Hepatocyte (in vitro differentiated cells): ENCODE data around the gene IL4R. TPM values are rescaled to one million over a fixed set of nuclear protein-coding genes. Genes with fewer than 3 reads are reported as not detected.
A peak's percentile ranks its signal among the peaks of the same experiment; 100 is the strongest.

Source experiments
- DNase-seq: peaks from one replicate; pipeline ENCODE4 v3.0.0-alpha.2; 2016; ENCODE audit warnings: low spot score
- H2AFZ ChIP-seq: fragments of 200-600 bp; sonication (generic); 2 replicates; pipeline ENCODE4 v1.6.0; 2016; ENCODE audit warnings: antibody characterized with exemption, mild to moderate bottlenecking
- H3K27ac ChIP-seq: fragments of 200-600 bp; sonication (generic); 2 replicates; pipeline ENCODE4 v1.5.1; 2016; ENCODE audit warnings: mild to moderate bottlenecking
- H3K27me3 ChIP-seq: fragments of 200-600 bp; sonication (generic); 2 replicates; pipeline ENCODE4 v1.6.1; 2016
- H3K36me3 ChIP-seq: fragments of 200-600 bp; sonication (generic); replicated peaks from 2 replicates; pipeline ENCODE4 v1.5.1; 2016; ENCODE audit warnings: low read depth; ENCODE audit not compliant: insufficient read depth
- H3K4me1 ChIP-seq: fragments of 200-600 bp; sonication (generic); 2 replicates; pipeline ENCODE4 v1.5.1; 2016; ENCODE audit warnings: mild to moderate bottlenecking, moderate library complexity; ENCODE audit not compliant: insufficient read depth
- H3K4me2 ChIP-seq: fragments of 200-600 bp; sonication (generic); 2 replicates; pipeline ENCODE4 v1.6.0; 2016
- H3K4me3 ChIP-seq: fragments of 200-600 bp; sonication (generic); 2 replicates; pipeline ENCODE4 v1.5.1; 2016; ENCODE audit warnings: mild to moderate bottlenecking
- H3K79me2 ChIP-seq: fragments of 200-600 bp; sonication (generic); 2 replicates; pipeline ENCODE4 v1.6.0; 2017; ENCODE audit warnings: mild to moderate bottlenecking
- H3K9me2 ChIP-seq: fragments of 200-600 bp; sonication (generic); replicated peaks from 2 replicates; pipeline ENCODE4 v1.6.0; 2017; ENCODE audit warnings: mild to moderate bottlenecking; ENCODE audit not compliant: insufficient read depth
- H3K9me3 ChIP-seq: fragments of 200-600 bp; sonication (generic); 2 replicates; pipeline ENCODE4 v1.5.1; 2016; ENCODE audit warnings: low read depth, mild to moderate bottlenecking
- H4K20me1 ChIP-seq: fragments of 200-600 bp; sonication (generic); 2 replicates; pipeline ENCODE4 v1.6.0; 2016; ENCODE audit warnings: mild to moderate bottlenecking; ENCODE audit not compliant: insufficient read depth, poor library complexity, severe bottlenecking
- CTCF ChIP-seq: fragments of 200-600 bp; sonication (generic); IDR thresholded peaks from 2 replicates; pipeline ENCODE4 v1.5.1; 2016; ENCODE audit warnings: antibody characterized with exemption, mild to moderate bottlenecking; ENCODE audit not compliant: poor library complexity
- EZH2 ChIP-seq: fragments of 200-600 bp; sonication (generic); IDR thresholded peaks from 2 replicates; pipeline ENCODE4 v1.6.1; 2016; ENCODE audit warnings: antibody characterized with exemption, mild to moderate bottlenecking, borderline replicate concordance
- EZH2phosphoT487 ChIP-seq: fragments of 200-600 bp; sonication (generic); IDR thresholded peaks from one replicate; pipeline ENCODE4 v1.6.1; 2018; ENCODE audit warnings: antibody characterized with exemption, mild to moderate bottlenecking, low read depth, moderate library complexity; ENCODE audit not compliant: unreplicated experiment, severe bottlenecking
- WGBS: methylation state at CpG from one replicate; pipeline ENCODE4 v1.1.6; 2016; ENCODE audit warnings: low lambda C conversion rate; ENCODE audit errors: missing lambda C conversion rate; 5-methylcytosine and 5-hydroxymethylcytosine counted together
- polyA plus RNA-seq: library from polyadenylated mRNA; unstranded; fragments of >200 nt; fragmentation: Nextera tagmentation; extraction: Ambion mirVana; gene quantifications from 2 replicates; pipeline ENCODE4 v1.2.1, GENCODE V29; 2016
- total RNA-seq: library from RNA; depleted of rRNA; stranded (reverse); fragments of >200 nt; gene quantifications from 2 replicates; pipeline ENCODE4 v1.2.3, GENCODE V29; 2014

The IL4R gene
- total and polyA plus RNA-seq, 2 experiments from 2014 or later: 22.3 to 23.6 TPM

- Histone ChIP-seq H4K20me1 (no peaks in the 10 kb centered on the region), H3K79me2 (peaks cover 15% of the 10 kb centered on the region), H3K9me3 (no peaks in the 10 kb centered on the region), H3K27me3 (no peaks in the 10 kb centered on the region), H3K4me1 (peaks cover 17% of the 10 kb centered on the region), H3K4me3 (no peak overlapping the region), H3K36me3 (no peaks in the 10 kb centered on the region), H3K4me2 (no peak overlapping the region), H2AFZ (no peak overlapping the region), H3K27ac (no peak overlapping the region), H3K9me2 (no peaks in the 10 kb centered on the region)
- no peak for DNase-seq
- no peak for TF ChIP-seq EZH2
- 45% methylated on average over 8 of the region's 8 CpGs for WGBS
Measured at GRCh38 chr16:27311448-27311830, 2.3 kb upstream of the IL4R start.

- no peak overlapping the region for H2AFZ ChIP-seq
- no peaks in the 10 kb centered on the region for H4K20me1 ChIP-seq
- peaks cover 18% of the 10 kb centered on the region for H3K79me2 ChIP-seq
- H3K36me3 ChIP-seq: no peaks in the 10 kb centered on the region
- H3K4me1 ChIP-seq: peaks cover 17% of the 10 kb centered on the region
- no peak overlapping the region for H3K4me2 ChIP-seq
- TF ChIP-seq EZH2phosphoT487 (no peak), CTCF (no peak), EZH2 (no peak)
- no peaks in the 10 kb centered on the region for H3K9me3 ChIP-seq
- H3K4me3 ChIP-seq: no peak overlapping the region
- WGBS: 71% methylated on average over 7 of the region's 7 CpGs
- no peaks in the 10 kb centered on the region for H3K9me2 ChIP-seq
- no peak overlapping the region for H3K27ac ChIP-seq
- no peak for DNase-seq
- no peaks in the 10 kb centered on the region for H3K27me3 ChIP-seq
Measured at GRCh38 chr16:27311897-27312303, 1.9 kb upstream of the IL4R start.

- Histone ChIP-seq H3K4me3 (no peak overlapping the region), H4K20me1 (no peaks in the 10 kb centered on the region), H3K4me1 (peaks cover 17% of the 10 kb centered on the region), H3K27ac (peak overlapping the region; percentile 94), H3K9me2 (no peaks in the 10 kb centered on the region), H3K79me2 (peaks cover 27% of the 10 kb centered on the region), H3K27me3 (no peaks in the 10 kb centered on the region), H3K4me2 (peak overlapping the region; percentile 92), H3K36me3 (no peaks in the 10 kb centered on the region), H3K9me3 (no peaks in the 10 kb centered on the region), H2AFZ (no peak overlapping the region)
- WGBS: 70% methylated on average over 11 of the region's 11 CpGs
- TF ChIP-seq EZH2phosphoT487: no peak
- TF ChIP-seq CTCF: no peak
- no peak for DNase-seq
Measured at GRCh38 chr16:27312580-27313421, 973 bp upstream of the IL4R start.

- DNase-seq: peak; percentile 76
Measured at GRCh38 chr16:27314161-27314723, 468 bp downstream of the IL4R start.

More at GRCh38 chr16:27314161-27314723, 468 bp downstream of the IL4R start:
- peak overlapping the region; percentile 92 for H3K4me2 ChIP-seq
- no peak for TF ChIP-seq EZH2phosphoT487
- no peaks in the 10 kb centered on the region for H3K9me3 ChIP-seq
- no peaks in the 10 kb centered on the region for H3K27me3 ChIP-seq
- peaks cover 27% of the 10 kb centered on the region for H3K4me1 ChIP-seq
- H3K27ac ChIP-seq: peak overlapping the region; percentile 94
- H4K20me1 ChIP-seq: no peaks in the 10 kb centered on the region
- H2AFZ ChIP-seq: peak overlapping the region; percentile 60
- 4% methylated on average over 20 of the region's 39 CpGs for WGBS
- H3K79me2 ChIP-seq: peaks cover 41% of the 10 kb centered on the region
- no peaks in the 10 kb centered on the region for H3K36me3 ChIP-seq
- H3K9me2 ChIP-seq: no peaks in the 10 kb centered on the region
- H3K4me3 ChIP-seq: peak overlapping the region; percentile 23
